GM23338 (cell line): ENCODE data around the gene DDX20.

Source experiments
- CREB1 ChIP-seq: fragments of 250-450 bp; sonication (Bioruptor Pico); IDR thresholded peaks from 2 replicates; pipeline ENCODE4 v1.5.0; 2020; ENCODE audit warnings: low read depth, mild to moderate bottlenecking, moderate library complexity
- EZH2 ChIP-seq: fragments of 200-600 bp; sonication (generic); IDR thresholded peaks from one replicate; pipeline ENCODE4 v1.8.0; 2017; ENCODE audit warnings: antibody characterized with exemption, mild to moderate bottlenecking, low read depth; ENCODE audit not compliant: unreplicated experiment
- EZH2phosphoT487 ChIP-seq: fragments of 200-600 bp; sonication (generic); IDR thresholded peaks from one replicate; pipeline ENCODE4 v1.8.1; 2018; ENCODE audit warnings: antibody characterized with exemption; ENCODE audit not compliant: unreplicated experiment
- JUNB ChIP-seq: IDR thresholded peaks from one replicate; pipeline ENCODE4 v1.6.1; 2016; ENCODE audit warnings: antibody characterized with exemption; ENCODE audit not compliant: unreplicated experiment
- NANOG ChIP-seq: IDR thresholded peaks from 2 replicates; pipeline ENCODE4 v1.6.1; 2016; ENCODE audit warnings: antibody characterized with exemption, borderline replicate concordance
- POLR2AphosphoS5 ChIP-seq: IDR thresholded peaks from 2 replicates; pipeline ENCODE4 v1.6.1; 2016; ENCODE audit warnings: antibody characterized with exemption, low read depth
- STAT1 ChIP-seq: IDR thresholded peaks from one replicate; pipeline ENCODE4 v1.6.1; 2016; ENCODE audit warnings: antibody characterized with exemption; ENCODE audit not compliant: unreplicated experiment
- ZNF114 ChIP-seq: fragments of 250-450 bp; sonication (Bioruptor Pico); IDR thresholded peaks from 2 replicates; pipeline ENCODE4 v1.5.0; 2020; ENCODE audit warnings: mild to moderate bottlenecking, moderate library complexity
- ZNF331 ChIP-seq: fragments of 250-450 bp; sonication (Bioruptor Pico); IDR thresholded peaks from 2 replicates; pipeline ENCODE4 v1.5.0; 2020; ENCODE audit warnings: low read depth, mild to moderate bottlenecking, moderate library complexity
- TF ChIP-seq, protein P1 (sequence below), 2 experiments: fragments of 200-600 bp in 1 of 2; sonication (generic) in 1 of 2; conservative IDR thresholded peaks; 2 replicates each; pipeline versions ENCODE4 v1.5.1 to v1.6.1; 2016 to 2017; ENCODE audit warnings: antibody characterized with exemption in 2 of 2, low read depth in 2 of 2, mild to moderate bottlenecking in 2 of 2, moderate library complexity in 1 of 2
- TF ChIP-seq, protein P2 (sequence below): IDR thresholded peaks from one replicate; pipeline ENCODE4 v1.6.1; 2018; ENCODE audit warnings: antibody characterized with exemption; ENCODE audit not compliant: unreplicated experiment
- TF ChIP-seq, protein P3 (sequence below): IDR thresholded peaks from 2 replicates; pipeline ENCODE4 v1.6.1; 2016; ENCODE audit warnings: antibody characterized with exemption
- TF ChIP-seq, protein P4 (sequence below): fragments of 250-450 bp; sonication (Bioruptor Pico); IDR thresholded peaks from 2 replicates; pipeline ENCODE4 v1.5.0; 2020; ENCODE audit warnings: mild to moderate bottlenecking, moderate library complexity

DNA sequence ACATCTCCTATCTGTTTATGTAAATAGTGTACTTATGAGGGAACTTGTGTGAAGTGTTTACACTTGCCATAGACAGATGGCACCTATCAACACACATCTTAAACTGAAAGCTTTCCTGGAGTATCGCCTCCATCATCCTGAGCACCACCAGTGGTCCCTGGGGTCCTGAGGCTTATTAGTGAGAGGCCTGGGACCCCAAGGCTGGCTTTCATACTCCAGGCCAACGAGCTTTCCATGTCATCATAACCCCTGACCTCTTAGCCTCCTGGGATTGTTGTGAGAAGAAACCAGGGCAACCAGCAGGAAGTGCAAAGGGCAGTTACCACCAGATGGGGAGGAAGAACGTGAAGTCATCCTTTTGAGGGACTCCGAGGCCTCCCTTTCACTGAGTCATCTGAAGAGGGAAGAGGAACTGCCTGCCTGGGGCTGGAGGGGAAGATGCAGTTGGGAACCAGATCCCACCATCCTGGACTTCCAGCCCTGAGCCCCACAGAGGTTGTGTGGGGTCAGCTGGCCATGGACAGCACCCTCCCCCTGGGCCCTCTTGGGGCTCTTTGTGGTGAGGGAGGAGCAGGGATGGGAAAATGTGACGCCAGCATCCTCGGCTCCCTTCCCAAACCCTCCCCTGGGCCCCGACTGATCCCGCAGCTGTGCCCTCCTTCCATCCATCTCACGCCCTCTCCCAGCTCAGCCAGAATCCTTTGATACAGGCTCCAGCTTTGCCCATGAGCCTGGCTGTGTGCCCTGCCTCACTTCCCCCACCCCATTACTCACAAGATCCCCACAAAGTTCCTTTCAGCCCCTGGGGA is 22.3 kb upstream of the DDX20 start:
- TF ChIP-seq, protein P1, sequence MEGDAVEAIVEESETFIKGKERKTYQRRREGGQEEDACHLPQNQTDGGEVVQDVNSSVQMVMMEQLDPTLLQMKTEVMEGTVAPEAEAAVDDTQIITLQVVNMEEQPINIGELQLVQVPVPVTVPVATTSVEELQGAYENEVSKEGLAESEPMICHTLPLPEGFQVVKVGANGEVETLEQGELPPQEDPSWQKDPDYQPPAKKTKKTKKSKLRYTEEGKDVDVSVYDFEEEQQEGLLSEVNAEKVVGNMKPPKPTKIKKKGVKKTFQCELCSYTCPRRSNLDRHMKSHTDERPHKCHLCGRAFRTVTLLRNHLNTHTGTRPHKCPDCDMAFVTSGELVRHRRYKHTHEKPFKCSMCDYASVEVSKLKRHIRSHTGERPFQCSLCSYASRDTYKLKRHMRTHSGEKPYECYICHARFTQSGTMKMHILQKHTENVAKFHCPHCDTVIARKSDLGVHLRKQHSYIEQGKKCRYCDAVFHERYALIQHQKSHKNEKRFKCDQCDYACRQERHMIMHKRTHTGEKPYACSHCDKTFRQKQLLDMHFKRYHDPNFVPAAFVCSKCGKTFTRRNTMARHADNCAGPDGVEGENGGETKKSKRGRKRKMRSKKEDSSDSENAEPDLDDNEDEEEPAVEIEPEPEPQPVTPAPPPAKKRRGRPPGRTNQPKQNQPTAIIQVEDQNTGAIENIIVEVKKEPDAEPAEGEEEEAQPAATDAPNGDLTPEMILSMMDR (conservative IDR thresholded peaks at IDR 0.05; ENCODE audit: low read depth in 2 of 2): no peak
- TF ChIP-seq NANOG (no peak), EZH2 (no peak), POLR2AphosphoS5 (no peak), ZNF114 (no peak), JUNB (no peak), EZH2phosphoT487 (no peak), CREB1 (CRISPR knock-in tag) (no peak), STAT1 (no peak), ZNF331 (no peak)
- TF ChIP-seq, protein P2, sequence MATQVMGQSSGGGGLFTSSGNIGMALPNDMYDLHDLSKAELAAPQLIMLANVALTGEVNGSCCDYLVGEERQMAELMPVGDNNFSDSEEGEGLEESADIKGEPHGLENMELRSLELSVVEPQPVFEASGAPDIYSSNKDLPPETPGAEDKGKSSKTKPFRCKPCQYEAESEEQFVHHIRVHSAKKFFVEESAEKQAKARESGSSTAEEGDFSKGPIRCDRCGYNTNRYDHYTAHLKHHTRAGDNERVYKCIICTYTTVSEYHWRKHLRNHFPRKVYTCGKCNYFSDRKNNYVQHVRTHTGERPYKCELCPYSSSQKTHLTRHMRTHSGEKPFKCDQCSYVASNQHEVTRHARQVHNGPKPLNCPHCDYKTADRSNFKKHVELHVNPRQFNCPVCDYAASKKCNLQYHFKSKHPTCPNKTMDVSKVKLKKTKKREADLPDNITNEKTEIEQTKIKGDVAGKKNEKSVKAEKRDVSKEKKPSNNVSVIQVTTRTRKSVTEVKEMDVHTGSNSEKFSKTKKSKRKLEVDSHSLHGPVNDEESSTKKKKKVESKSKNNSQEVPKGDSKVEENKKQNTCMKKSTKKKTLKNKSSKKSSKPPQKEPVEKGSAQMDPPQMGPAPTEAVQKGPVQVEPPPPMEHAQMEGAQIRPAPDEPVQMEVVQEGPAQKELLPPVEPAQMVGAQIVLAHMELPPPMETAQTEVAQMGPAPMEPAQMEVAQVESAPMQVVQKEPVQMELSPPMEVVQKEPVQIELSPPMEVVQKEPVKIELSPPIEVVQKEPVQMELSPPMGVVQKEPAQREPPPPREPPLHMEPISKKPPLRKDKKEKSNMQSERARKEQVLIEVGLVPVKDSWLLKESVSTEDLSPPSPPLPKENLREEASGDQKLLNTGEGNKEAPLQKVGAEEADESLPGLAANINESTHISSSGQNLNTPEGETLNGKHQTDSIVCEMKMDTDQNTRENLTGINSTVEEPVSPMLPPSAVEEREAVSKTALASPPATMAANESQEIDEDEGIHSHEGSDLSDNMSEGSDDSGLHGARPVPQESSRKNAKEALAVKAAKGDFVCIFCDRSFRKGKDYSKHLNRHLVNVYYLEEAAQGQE: no peak
- TF ChIP-seq, protein P3, sequence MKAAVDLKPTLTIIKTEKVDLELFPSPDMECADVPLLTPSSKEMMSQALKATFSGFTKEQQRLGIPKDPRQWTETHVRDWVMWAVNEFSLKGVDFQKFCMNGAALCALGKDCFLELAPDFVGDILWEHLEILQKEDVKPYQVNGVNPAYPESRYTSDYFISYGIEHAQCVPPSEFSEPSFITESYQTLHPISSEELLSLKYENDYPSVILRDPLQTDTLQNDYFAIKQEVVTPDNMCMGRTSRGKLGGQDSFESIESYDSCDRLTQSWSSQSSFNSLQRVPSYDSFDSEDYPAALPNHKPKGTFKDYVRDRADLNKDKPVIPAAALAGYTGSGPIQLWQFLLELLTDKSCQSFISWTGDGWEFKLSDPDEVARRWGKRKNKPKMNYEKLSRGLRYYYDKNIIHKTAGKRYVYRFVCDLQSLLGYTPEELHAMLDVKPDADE: no peak
- TF ChIP-seq, protein P4, sequence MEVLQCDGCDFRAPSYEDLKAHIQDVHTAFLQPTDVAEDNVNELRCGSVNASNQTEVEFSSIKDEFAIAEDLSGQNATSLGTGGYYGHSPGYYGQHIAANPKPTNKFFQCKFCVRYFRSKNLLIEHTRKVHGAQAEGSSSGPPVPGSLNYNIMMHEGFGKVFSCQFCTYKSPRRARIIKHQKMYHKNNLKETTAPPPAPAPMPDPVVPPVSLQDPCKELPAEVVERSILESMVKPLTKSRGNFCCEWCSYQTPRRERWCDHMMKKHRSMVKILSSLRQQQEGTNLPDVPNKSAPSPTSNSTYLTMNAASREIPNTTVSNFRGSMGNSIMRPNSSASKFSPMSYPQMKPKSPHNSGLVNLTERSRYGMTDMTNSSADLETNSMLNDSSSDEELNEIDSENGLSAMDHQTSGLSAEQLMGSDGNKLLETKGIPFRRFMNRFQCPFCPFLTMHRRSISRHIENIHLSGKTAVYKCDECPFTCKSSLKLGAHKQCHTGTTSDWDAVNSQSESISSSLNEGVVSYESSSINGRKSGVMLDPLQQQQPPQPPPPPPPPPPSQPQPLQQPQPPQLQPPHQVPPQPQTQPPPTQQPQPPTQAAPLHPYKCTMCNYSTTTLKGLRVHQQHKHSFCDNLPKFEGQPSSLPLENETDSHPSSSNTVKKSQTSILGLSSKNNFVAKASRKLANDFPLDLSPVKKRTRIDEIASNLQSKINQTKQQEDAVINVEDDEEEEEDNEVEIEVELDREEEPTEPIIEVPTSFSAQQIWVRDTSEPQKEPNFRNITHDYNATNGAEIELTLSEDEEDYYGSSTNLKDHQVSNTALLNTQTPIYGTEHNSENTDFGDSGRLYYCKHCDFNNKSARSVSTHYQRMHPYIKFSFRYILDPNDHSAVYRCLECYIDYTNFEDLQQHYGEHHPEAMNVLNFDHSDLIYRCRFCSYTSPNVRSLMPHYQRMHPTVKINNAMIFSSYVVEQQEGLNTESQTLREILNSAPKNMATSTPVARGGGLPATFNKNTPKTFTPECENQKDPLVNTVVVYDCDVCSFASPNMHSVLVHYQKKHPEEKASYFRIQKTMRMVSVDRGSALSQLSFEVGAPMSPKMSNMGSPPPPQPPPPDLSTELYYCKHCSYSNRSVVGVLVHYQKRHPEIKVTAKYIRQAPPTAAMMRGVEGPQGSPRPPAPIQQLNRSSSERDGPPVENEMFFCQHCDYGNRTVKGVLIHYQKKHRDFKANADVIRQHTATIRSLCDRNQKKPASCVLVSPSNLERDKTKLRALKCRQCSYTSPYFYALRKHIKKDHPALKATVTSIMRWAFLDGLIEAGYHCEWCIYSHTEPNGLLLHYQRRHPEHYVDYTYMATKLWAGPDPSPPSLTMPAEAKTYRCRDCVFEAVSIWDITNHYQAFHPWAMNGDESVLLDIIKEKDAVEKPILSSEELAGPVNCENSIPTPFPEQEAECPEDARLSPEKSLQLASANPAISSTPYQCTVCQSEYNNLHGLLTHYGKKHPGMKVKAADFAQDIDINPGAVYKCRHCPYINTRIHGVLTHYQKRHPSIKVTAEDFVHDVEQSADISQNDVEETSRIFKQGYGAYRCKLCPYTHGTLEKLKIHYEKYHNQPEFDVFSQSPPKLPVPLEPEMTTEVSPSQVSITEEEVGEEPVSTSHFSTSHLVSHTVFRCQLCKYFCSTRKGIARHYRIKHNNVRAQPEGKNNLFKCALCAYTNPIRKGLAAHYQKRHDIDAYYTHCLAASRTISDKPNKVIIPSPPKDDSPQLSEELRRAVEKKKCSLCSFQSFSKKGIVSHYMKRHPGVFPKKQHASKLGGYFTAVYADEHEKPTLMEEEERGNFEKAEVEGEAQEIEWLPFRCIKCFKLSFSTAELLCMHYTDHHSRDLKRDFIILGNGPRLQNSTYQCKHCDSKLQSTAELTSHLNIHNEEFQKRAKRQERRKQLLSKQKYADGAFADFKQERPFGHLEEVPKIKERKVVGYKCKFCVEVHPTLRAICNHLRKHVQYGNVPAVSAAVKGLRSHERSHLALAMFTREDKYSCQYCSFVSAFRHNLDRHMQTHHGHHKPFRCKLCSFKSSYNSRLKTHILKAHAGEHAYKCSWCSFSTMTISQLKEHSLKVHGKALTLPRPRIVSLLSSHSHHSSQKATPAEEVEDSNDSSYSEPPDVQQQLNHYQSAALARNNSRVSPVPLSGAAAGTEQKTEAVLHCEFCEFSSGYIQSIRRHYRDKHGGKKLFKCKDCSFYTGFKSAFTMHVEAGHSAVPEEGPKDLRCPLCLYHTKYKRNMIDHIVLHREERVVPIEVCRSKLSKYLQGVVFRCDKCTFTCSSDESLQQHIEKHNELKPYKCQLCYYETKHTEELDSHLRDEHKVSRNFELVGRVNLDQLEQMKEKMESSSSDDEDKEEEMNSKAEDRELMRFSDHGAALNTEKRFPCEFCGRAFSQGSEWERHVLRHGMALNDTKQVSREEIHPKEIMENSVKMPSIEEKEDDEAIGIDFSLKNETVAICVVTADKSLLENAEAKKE (CRISPR knock-in tag): no peak
